ENCODE results near the gene EFNA5.
"Not testable (repeated sequence)": the region's sequence is repeated elsewhere in the genome, so short reads cannot be mapped to it uniquely, and the experiment has no call there.

Gene EFNA5

DNA sequence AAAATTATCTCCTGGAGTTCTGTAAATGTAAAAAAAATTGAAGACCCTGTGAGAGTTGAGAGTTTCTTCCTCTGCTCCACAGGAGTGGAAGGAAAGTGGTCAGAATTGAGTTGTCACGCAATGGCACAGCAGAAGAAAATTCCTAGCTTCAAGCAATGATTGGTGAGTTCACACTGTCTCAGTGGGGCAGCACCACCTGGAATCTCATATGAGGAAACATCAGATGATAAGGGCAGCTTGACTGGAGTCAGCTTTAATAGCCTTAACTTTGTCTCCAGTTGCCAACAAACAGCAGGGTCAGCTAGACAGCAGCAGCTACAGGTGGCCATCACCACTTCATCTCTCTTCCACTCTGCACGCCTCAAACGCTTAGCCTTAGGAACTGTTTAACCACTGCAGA, 211.1 kb downstream of the EFNA5 start:
- DNase-seq (ENCODE audit: low read depth) = no peak

DNA sequence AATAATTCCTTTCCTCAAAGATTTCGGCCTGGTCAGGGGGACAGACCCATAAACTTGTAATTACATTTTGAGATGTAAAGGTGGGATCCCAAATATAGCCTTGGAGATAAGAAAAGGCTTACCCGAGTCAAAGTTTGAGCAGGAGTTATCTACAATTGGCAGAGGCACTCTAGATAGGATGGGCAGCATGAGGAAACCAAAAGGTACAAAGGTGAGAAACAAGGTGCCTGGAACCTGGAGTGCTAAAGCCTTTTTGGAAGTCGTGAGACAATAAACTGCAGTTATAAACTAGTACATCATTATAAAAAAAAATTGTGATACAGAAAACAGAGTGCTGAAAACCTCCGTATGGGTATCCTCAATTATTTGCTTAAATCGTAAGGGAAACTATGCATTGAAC, 212.4 kb downstream of the EFNA5 start:
- DNase-seq (ENCODE audit: low read depth) = no peak

- DNase-seq (ENCODE audit: low read depth) = no peak
Observed at GRCh38 chr5:107457881-107458280, 212.9 kb downstream of the EFNA5 start.

GRCh38 chr5:107457138-107457537, 213.6 kb downstream of the EFNA5 start:
- no peak for DNase-seq (ENCODE audit: low read depth)

GRCh38 chr5:107456281-107456715, 214.4 kb downstream of the EFNA5 start:
- DNase-seq (ENCODE audit: low read depth) = no peak

DNA sequence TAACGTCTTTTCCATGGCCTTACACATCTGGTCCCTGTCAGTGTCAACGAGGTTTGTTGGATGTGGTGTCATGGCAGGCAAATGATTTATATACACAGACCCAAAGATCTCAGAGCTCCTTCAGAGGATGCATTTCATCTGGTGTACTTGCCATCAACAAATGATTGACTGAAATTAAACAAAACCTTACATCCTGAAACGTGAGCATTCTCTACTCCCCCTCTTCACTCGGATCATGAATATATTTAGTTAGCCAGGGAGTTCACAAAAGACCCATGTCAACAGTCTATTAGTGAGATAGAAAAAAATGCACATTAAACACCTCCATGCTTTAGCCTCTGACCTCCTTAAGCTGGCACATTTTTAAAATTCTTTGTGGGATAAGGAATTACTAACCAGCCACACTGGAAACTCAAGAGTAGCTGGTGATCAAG, 215.6 kb downstream of the EFNA5 start:
- peak; percentile 34 for DNase-seq (ENCODE audit: low read depth)

GRCh38 chr5:107451827-107452226, 218.9 kb downstream of the EFNA5 start:
- DNase-seq (ENCODE audit: low read depth) = not testable (repeated sequence)

GRCh38 chr5:107451028-107451427, 219.7 kb downstream of the EFNA5 start:
- no peak for DNase-seq (ENCODE audit: low read depth)

- DNase-seq (ENCODE audit: low read depth) = no peak
Observed at GRCh38 chr5:107450531-107450930, 220.2 kb downstream of the EFNA5 start.

- no peak for DNase-seq (ENCODE audit: low read depth)
Observed at GRCh38 chr5:107449369-107449768, 221.4 kb downstream of the EFNA5 start.

DNA sequence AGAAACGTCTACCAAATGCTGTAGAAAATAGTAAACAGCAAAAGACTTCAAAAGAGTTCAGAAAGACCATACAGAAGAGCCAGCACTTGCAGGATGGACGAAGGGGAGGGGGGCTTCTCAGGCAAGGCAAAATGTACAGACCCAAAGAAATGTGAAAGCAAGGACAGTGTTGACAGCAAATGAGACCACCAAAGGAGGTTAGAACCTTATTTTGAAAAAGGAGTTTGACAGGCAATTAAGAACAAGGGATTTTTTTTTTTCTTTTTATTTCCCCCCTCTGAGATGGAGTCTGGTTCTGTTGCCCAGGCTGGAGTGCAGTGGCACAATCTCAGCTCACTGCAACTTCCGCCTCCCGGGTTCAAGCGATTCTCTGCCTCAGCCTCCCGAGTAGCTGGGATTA, 223.2 kb downstream of the EFNA5 start:
- DNase-seq (ENCODE audit: low read depth) = no peak

GRCh38 chr5:107446972-107447371, 223.8 kb downstream of the EFNA5 start:
- no peak for DNase-seq (ENCODE audit: low read depth)

DNA sequence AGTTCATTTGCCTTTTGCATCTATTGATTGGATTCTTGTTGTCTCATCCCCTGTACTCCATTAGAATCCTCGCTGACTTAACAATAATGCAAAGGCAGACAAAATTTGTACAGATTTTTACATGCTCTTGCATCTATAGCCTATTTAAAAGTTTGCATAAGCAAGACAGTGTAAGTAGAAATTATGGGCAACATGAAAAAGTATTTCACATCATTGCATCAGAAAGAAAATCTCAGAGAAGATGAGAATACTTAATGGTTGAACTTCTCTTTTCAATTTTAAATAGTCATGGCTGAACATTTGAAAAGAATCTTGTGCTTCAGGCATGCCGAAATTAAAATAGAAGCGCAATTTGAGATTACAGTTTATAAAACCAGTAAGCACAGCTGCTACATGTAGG, 226.4 kb downstream of the EFNA5 start:
- DNase-seq (ENCODE audit: low read depth) = no peak

GRCh38 chr5:107443897-107444296, 226.8 kb downstream of the EFNA5 start:
- DNase-seq (ENCODE audit: low read depth) = no peak

DNA sequence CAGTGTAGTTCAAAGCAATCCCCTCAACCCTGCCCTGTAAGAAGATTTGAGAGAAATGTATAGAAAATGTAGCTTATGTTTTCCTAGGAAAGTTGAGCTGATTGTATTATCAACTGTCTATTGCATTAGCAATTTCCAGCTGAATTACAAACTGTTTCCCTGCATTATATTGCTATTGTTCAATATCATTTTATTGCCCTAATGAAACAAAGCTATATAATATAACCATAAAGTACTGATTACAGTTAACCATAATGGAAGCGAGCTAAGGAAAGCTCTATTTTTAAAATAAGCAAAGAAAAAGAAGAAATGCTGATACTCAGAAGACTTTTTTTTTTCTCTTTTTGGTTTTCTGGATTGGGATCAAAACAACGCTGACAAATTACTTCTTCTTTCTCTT, 228.3 kb downstream of the EFNA5 start:
- no peak for DNase-seq (ENCODE audit: low read depth)

GRCh38 chr5:107439832-107440231, 230.9 kb downstream of the EFNA5 start:
- no peak for DNase-seq (ENCODE audit: low read depth)

- DNase-seq (ENCODE audit: low read depth) = no peak
Observed at GRCh38 chr5:107437986-107438510, 232.7 kb downstream of the EFNA5 start.

DNA sequence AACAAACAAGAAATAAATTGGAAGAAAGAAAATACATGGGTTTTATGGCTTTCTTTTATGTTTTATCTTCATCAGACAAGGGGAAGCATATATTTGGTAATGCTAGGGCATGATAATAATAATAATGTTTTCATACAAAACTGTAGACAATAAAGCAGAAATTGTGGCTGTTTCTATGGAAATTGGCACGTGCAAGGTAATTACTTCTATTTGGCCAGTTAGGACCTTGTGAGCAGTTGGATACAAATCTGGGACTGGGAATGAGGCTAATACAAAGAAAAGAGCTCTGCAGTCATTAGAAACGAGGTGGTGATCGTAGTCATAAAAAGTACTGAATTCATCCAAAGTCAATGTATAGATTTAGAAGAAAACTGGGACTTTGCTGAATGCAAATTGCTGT, 233.6 kb downstream of the EFNA5 start:
- DNase-seq (ENCODE audit: low read depth) = no peak

- DNase-seq (ENCODE audit: low read depth) = no peak
Observed at GRCh38 chr5:107436201-107436600, 234.5 kb downstream of the EFNA5 start.

- DNase-seq (ENCODE audit: low read depth) = no peak
Observed at GRCh38 chr5:107435061-107435460, 235.7 kb downstream of the EFNA5 start.

DNA sequence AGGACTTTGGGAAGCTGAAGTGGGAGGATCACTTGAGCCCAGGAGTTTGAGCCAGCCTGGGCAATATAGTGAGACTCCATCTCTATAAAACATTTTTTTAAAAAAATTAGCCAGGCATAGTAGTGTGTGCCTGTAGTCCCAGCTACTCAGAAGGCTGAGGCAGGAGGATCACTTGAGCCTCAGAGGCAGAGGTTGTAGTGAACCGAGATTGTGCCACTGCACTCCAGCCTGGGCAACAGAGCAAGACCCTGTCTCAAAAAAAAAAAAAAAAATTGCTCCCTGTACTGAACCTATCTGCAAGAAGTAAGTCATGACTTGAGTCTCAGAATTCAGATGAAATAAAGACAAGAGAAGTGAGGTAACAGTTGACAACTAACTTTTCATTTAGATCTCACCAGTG, 237.1 kb downstream of the EFNA5 start:
- not testable (repeated sequence) for DNase-seq (ENCODE audit: low read depth)

DNA sequence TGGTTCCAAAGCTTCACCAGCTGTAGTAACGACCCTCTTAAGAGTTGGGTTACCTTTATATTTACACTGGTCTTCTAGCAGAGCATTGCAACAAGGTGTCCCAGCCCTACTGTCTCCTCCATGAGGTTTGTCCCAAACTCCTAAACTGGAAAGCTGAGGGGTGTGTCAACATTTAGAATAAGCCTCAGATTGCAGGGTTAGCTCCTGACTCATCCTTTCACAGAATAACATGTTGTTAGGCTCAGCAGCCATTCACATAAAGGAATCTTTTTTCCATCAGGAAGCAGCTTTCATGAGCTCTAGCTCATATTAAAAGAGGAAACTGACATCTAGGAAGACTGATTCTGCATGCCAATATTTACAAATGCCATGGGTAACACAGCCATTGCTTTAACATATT, 238.7 kb downstream of the EFNA5 start:
- DNase-seq (ENCODE audit: low read depth) = no peak

DNA sequence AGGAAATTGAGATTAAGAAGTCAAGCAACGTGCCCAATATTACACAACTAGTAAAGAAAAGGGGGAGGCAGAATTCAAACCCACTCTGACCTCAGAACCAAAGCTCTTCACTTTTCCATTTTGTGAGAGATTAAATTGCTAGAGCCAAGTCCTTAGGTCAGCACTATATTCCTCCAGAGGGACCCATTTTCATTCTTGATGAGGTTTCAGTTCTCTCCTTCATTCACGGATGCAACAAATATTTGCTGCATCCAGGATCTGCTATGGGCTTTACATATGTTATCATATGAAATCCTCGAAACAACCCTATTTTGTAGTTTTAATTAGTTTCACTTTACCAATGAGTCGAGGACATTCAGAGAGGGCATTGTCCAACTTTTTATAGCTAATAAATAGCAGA, 239.2 kb downstream of the EFNA5 start:
- DNase-seq (ENCODE audit: low read depth) = no peak

DNA sequence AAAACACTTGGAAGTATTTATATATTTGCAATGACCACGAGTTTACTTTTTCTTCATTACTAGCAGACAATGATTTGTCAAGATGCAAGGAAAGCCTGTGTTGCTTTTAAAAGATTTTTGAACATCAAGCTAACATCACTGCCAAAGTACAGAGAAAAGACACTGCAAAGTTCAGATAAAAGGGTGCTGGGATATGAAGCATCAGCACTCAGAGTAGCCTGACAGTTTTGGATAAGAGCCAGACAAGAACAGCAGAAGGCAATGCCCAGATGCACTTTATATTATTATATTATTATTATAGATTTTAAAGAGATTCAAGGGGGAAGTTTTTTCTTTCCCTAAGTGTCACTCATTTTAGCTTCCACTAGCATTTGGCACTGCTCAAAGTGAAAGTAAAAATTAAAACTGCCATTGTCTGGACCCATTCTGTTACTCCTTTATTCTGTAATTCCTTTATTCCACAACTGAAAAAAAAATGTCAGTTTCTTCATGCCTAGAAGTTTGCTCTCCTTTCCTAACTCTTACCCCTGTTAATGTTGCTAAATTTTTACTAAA, 240.6 kb downstream of the EFNA5 start:
- DNase-seq (ENCODE audit: low read depth) = no peak

All from HS-27A (cell line).